Right lung (tissue), 5 donors: Measurements from ENCODE around the gene PLEKHJ1. TPM values are rescaled to one million over a fixed set of nuclear protein-coding genes. Genes with fewer than 3 reads are reported as not detected.

Source experiments
- polyA plus RNA-seq, 5 donors: library from polyadenylated mRNA; unstranded; fragments of 120-200 nt; gene quantifications; one replicate each; pipeline versions ENCODE4 v1.2.1 to v1.2.3, GENCODE V29; 2013; ENCODE audit warnings: inconsistent platforms in 1 of 5, low replicate concordance in 1 of 5; ENCODE audit not compliant: insufficient read length in 5 of 5, insufficient read depth in 1 of 5

Gene PLEKHJ1
- polyA plus RNA-seq, 5 donors, result 39.5 to 76.7 (median 50.7) TPM

Other genes starting within 250 kb of the PLEKHJ1 start
- gene BTBD2, start 220.6 kb downstream of the PLEKHJ1 start, polyA plus RNA-seq, result 100 to 1,000 TPM in 2 of 5 donors, 10 to 100 TPM in 3; 70.5 to 131 (median 97.0) TPM
- gene MKNK2, start 185.1 kb downstream of the PLEKHJ1 start, polyA plus RNA-seq, result 100 to 1,000 TPM in 1 of 5 donors, 10 to 100 TPM in 4; 51.7 to 124 (median 77.8) TPM
- 10 to 100 TPM; 17.5 to 31.4 (median 24.1) TPM for gene MOB3A, start 140.0 kb downstream of the PLEKHJ1 start, polyA plus RNA-seq
- gene IZUMO4, start 139.4 kb downstream of the PLEKHJ1 start, polyA plus RNA-seq, result 1 to 10 TPM; 5.5 to 7.2 (median 6.2) TPM
- 10 to 100 TPM; 56.7 to 90.8 (median 67.7) TPM for gene AP3D1, start 84.8 kb downstream of the PLEKHJ1 start, polyA plus RNA-seq
- gene DOT1L, start 72.4 kb downstream of the PLEKHJ1 start, polyA plus RNA-seq, result 10 to 100 TPM; 17.0 to 22.3 (median 19.2) TPM
- gene SF3A2, start 495 bp upstream of the PLEKHJ1 start, polyA plus RNA-seq, result 10 to 100 TPM; 49.2 to 98.0 (median 68.6) TPM
- gene AMH, start 13.0 kb upstream of the PLEKHJ1 start, polyA plus RNA-seq, result 1 to 10 TPM; 1.1 to 5.2 (median 2.9) TPM
- gene JSRP1, start 20.1 kb upstream of the PLEKHJ1 start, polyA plus RNA-seq, result 1 to 10 TPM in 1 of 5 donors, under 1 TPM in 3, not detected in 1; 0.29 to 6.3 (median 0.53) TPM
- gene PEAK3, start 45.8 kb upstream of the PLEKHJ1 start, polyA plus RNA-seq, result under 1 TPM in 4 of 5 donors, not detected in 1; 0.11 to 0.22 (median 0.18) TPM
- gene LINGO3, start 71.8 kb upstream of the PLEKHJ1 start, polyA plus RNA-seq, result under 1 TPM in 3 of 5 donors, not detected in 2; 0.08 to 0.16 (median 0.08) TPM
- gene LSM7, start 92.3 kb upstream of the PLEKHJ1 start, polyA plus RNA-seq, result 100 to 1,000 TPM in 2 of 5 donors, 10 to 100 TPM in 3; 89.7 to 151 (median 99.2) TPM
- gene SPPL2B, start 92.4 kb upstream of the PLEKHJ1 start, polyA plus RNA-seq, result 100 to 1,000 TPM in 1 of 5 donors, 10 to 100 TPM in 4; 45.4 to 107 (median 76.0) TPM
- gene TMPRSS9, start 123.9 kb upstream of the PLEKHJ1 start, polyA plus RNA-seq, result under 1 TPM; 0.24 to 0.91 (median 0.52) TPM
- 100 to 1,000 TPM in 1 of 5 donors, 10 to 100 TPM in 4; 48.1 to 108 (median 65.5) TPM for gene TIMM13, start 191.3 kb upstream of the PLEKHJ1 start, polyA plus RNA-seq
- 10 to 100 TPM; 58.1 to 83.0 (median 63.9) TPM for gene LMNB2, start 220.6 kb upstream of the PLEKHJ1 start, polyA plus RNA-seq
- 10 to 100 TPM in 3 of 5 donors, 1 to 10 TPM in 2; 8.1 to 17.1 (median 12.9) TPM for gene GADD45B, start 239.8 kb upstream of the PLEKHJ1 start, polyA plus RNA-seq